Activated T-cell treated with anti-CD3 and anti-CD28 coated beads, Interleukin-2, amount 50 U/mL, for 4 hours (primary cell): ENCODE data around the gene PPFIA4. TPM values are rescaled to one million over a fixed set of nuclear protein-coding genes. Genes with fewer than 3 reads are reported as not detected.

ENCODE experiments used
- ATAC-seq, 2 donors: fragments of 200-7000 bp; cut with Tn5 transposase; one replicate each; pipeline ENCODE4 v1.10.0; 2021
- DNase-seq: peaks from one replicate; pipeline ENCODE4 v3.0.0-alpha.2; 2020
- H3K27me3 Mint-ChIP-seq: one replicate; pipeline ENCODE4 v1.8.0; 2021; ENCODE audit warnings: low read depth, mixed read lengths
- H3K36me3 Mint-ChIP-seq: one replicate; pipeline ENCODE4 v1.8.0; 2022; ENCODE audit warnings: mixed read lengths; ENCODE audit not compliant: insufficient read depth
- H3K4me1 Mint-ChIP-seq: one replicate; pipeline ENCODE4 v1.8.0; 2021; ENCODE audit warnings: low read depth, mixed read lengths
- H3K4me3 Mint-ChIP-seq: one replicate; pipeline ENCODE4 v1.8.0; 2021; ENCODE audit warnings: mild to moderate bottlenecking, moderate library complexity, mixed read lengths
- H3K9me3 Mint-ChIP-seq: one replicate; pipeline ENCODE4 v1.8.0; 2021; ENCODE audit warnings: mixed read lengths
- total RNA-seq, 3 donors: library from RNA; stranded (reverse); gene quantifications; one replicate each; pipeline ENCODE4 v1.2.1, GENCODE V29; 2021

PPFIA4 gene
- total RNA-seq, 3 donors from 2014 or later = 0.37 to 1.2 (median 0.82) TPM

GRCh38 chr1:203041351-203041932, 15.2 kb downstream of the PPFIA4 start:
- Mint-ChIP-seq H3K4me3 (no peak overlapping the region), H3K9me3 (no peaks in the 10 kb centered on the region), H3K27me3 (peaks cover 8% of the 10 kb centered on the region), H3K36me3 (no peaks in the 10 kb centered on the region), H3K4me1 (no peaks in the 10 kb centered on the region)
- DNase-seq (no peak), ATAC-seq (no peak)

GRCh38 chr1:203043830-203044545, 17.7 kb downstream of the PPFIA4 start:
- Mint-ChIP-seq H3K36me3 (no peaks in the 10 kb centered on the region), H3K4me1 (no peaks in the 10 kb centered on the region), H3K4me3 (no peak overlapping the region), H3K9me3 (no peaks in the 10 kb centered on the region), H3K27me3 (peaks cover 10% of the 10 kb centered on the region)
- no peak for ATAC-seq
- no peak for DNase-seq

- Mint-ChIP-seq H3K9me3 (no peaks in the 10 kb centered on the region), H3K36me3 (no peaks in the 10 kb centered on the region), H3K27me3 (peaks cover 7% of the 10 kb centered on the region), H3K4me3 (no peak overlapping the region), H3K4me1 (no peaks in the 10 kb centered on the region)
- no peak for DNase-seq
- no peak for ATAC-seq
Observed at GRCh38 chr1:203044546-203045250, 18.4 kb downstream of the PPFIA4 start.

- H3K4me3 Mint-ChIP-seq = no peak overlapping the region
- no peaks in the 10 kb centered on the region for H3K9me3 Mint-ChIP-seq
- ATAC-seq (no peak), DNase-seq (no peak)
- no peaks in the 10 kb centered on the region for H3K36me3 Mint-ChIP-seq
- no peaks in the 10 kb centered on the region for H3K4me1 Mint-ChIP-seq
- H3K27me3 Mint-ChIP-seq = peaks cover 7% of the 10 kb centered on the region
Observed at GRCh38 chr1:203045336-203045735, 19.0 kb downstream of the PPFIA4 start.

- H3K27me3 Mint-ChIP-seq = peaks cover 10% of the 10 kb centered on the region
- no peaks in the 10 kb centered on the region for H3K36me3 Mint-ChIP-seq
- H3K4me1 Mint-ChIP-seq = no peaks in the 10 kb centered on the region
- H3K9me3 Mint-ChIP-seq = no peaks in the 10 kb centered on the region
- no peak overlapping the region for H3K4me3 Mint-ChIP-seq
- ATAC-seq = no peak
- DNase-seq = no peak
Observed at GRCh38 chr1:203045821-203046594, 19.7 kb downstream of the PPFIA4 start.

GRCh38 chr1:203046984-203047630, 20.8 kb downstream of the PPFIA4 start:
- no peak for DNase-seq
- Mint-ChIP-seq H3K36me3 (no peaks in the 10 kb centered on the region), H3K4me1 (no peaks in the 10 kb centered on the region), H3K4me3 (no peak overlapping the region), H3K27me3 (peaks cover 14% of the 10 kb centered on the region), H3K9me3 (no peaks in the 10 kb centered on the region)
- no peak for ATAC-seq

- ATAC-seq (no peak), DNase-seq (no peak)
- peaks cover 14% of the 10 kb centered on the region for H3K27me3 Mint-ChIP-seq
- H3K4me1 Mint-ChIP-seq = no peaks in the 10 kb centered on the region
- no peaks in the 10 kb centered on the region for H3K36me3 Mint-ChIP-seq
- no peaks in the 10 kb centered on the region for H3K9me3 Mint-ChIP-seq
- no peak overlapping the region for H3K4me3 Mint-ChIP-seq
Observed at GRCh38 chr1:203048086-203048485, 21.8 kb downstream of the PPFIA4 start.

GRCh38 chr1:203048555-203049051, 22.3 kb downstream of the PPFIA4 start:
- no peak overlapping the region for H3K4me3 Mint-ChIP-seq
- H3K9me3 Mint-ChIP-seq = no peaks in the 10 kb centered on the region
- no peaks in the 10 kb centered on the region for H3K4me1 Mint-ChIP-seq
- H3K27me3 Mint-ChIP-seq = peaks cover 14% of the 10 kb centered on the region
- DNase-seq (no peak), ATAC-seq (no peak)
- H3K36me3 Mint-ChIP-seq = no peaks in the 10 kb centered on the region

GRCh38 chr1:203049077-203049476, 22.8 kb downstream of the PPFIA4 start:
- Mint-ChIP-seq H3K4me1 (no peaks in the 10 kb centered on the region), H3K9me3 (no peaks in the 10 kb centered on the region), H3K27me3 (peaks cover 14% of the 10 kb centered on the region), H3K36me3 (no peaks in the 10 kb centered on the region), H3K4me3 (no peak overlapping the region)
- no peak for ATAC-seq
- DNase-seq = no peak

GRCh38 chr1:203049576-203050180, 23.4 kb downstream of the PPFIA4 start:
- Mint-ChIP-seq H3K4me3 (no peak overlapping the region), H3K36me3 (no peaks in the 10 kb centered on the region), H3K4me1 (no peaks in the 10 kb centered on the region), H3K27me3 (peaks cover 14% of the 10 kb centered on the region), H3K9me3 (no peaks in the 10 kb centered on the region)
- ATAC-seq (no peak), DNase-seq (no peak)

- no peak overlapping the region for H3K4me3 Mint-ChIP-seq
- ATAC-seq (no peak), DNase-seq (no peak)
- no peaks in the 10 kb centered on the region for H3K4me1 Mint-ChIP-seq
- peaks cover 14% of the 10 kb centered on the region for H3K27me3 Mint-ChIP-seq
- no peaks in the 10 kb centered on the region for H3K36me3 Mint-ChIP-seq
- H3K9me3 Mint-ChIP-seq = no peaks in the 10 kb centered on the region
Observed at GRCh38 chr1:203050826-203051225, 24.5 kb downstream of the PPFIA4 start.

GRCh38 chr1:203051841-203052324, 25.6 kb downstream of the PPFIA4 start:
- H3K9me3 Mint-ChIP-seq = no peaks in the 10 kb centered on the region
- DNase-seq (no peak), ATAC-seq (no peak)
- no peak overlapping the region for H3K4me3 Mint-ChIP-seq
- no peaks in the 10 kb centered on the region for H3K36me3 Mint-ChIP-seq
- H3K27me3 Mint-ChIP-seq = peaks cover 14% of the 10 kb centered on the region
- no peaks in the 10 kb centered on the region for H3K4me1 Mint-ChIP-seq

- Mint-ChIP-seq H3K4me1 (no peaks in the 10 kb centered on the region), H3K9me3 (no peaks in the 10 kb centered on the region), H3K27me3 (peaks cover 12% of the 10 kb centered on the region), H3K4me3 (no peak overlapping the region), H3K36me3 (no peaks in the 10 kb centered on the region)
- ATAC-seq (no peak), DNase-seq (no peak)
Observed at GRCh38 chr1:203052601-203053000, 26.3 kb downstream of the PPFIA4 start.
